Lung (tissue), 12 donors: ENCODE data around the gene ZNF410. TPM values are rescaled to one million over a fixed set of nuclear protein-coding genes. Genes with fewer than 3 reads are reported as not detected.

ENCODE experiments used
- ATAC-seq: fragments of 200-7000 bp; cut with Tn5 transposase; one replicate; pipeline ENCODE4 v1.9.1; 2020; ENCODE audit warnings: moderate number of reproducible peaks; ENCODE audit not compliant: insufficient read depth, low FRiP score
- DNase-seq, 3 donors: peaks; one replicate each; pipeline ENCODE4 v3.0.0-alpha.2; 2013 to 2017
- H3K27ac ChIP-seq, 2 donors: one replicate each; pipeline ENCODE4 v1.5.1; 2013; ENCODE audit warnings: mild to moderate bottlenecking in 2 of 2, moderate library complexity in 2 of 2, control low read depth in 1 of 2, inconsistent platforms in 1 of 2, low read depth in 1 of 2, low read length in 1 of 2
- H3K27me3 ChIP-seq, 3 donors: one replicate each; pipeline ENCODE4 v1.5.1; 2013; ENCODE audit warnings: low read length in 2 of 3; ENCODE audit not compliant: control insufficient read depth in 3 of 3, insufficient read depth in 3 of 3
- H3K36me3 ChIP-seq, 4 donors: one replicate each; pipeline ENCODE4 v1.5.1; 2013; ENCODE audit warnings: low read length in 4 of 4, mild to moderate bottlenecking in 1 of 4, moderate library complexity in 1 of 4; ENCODE audit not compliant: control insufficient read depth in 4 of 4, insufficient read depth in 4 of 4
- H3K4me1 ChIP-seq, 5 donors: one replicate each; pipeline ENCODE4 v1.5.1; 2013; ENCODE audit warnings: low read length in 5 of 5, mild to moderate bottlenecking in 2 of 5, moderate library complexity in 1 of 5; ENCODE audit not compliant: control insufficient read depth in 5 of 5, insufficient read depth in 5 of 5
- H3K4me3 ChIP-seq: one replicate; pipeline ENCODE4 v1.5.1; 2013; ENCODE audit warnings: mild to moderate bottlenecking, control low read depth, moderate library complexity
- H3K9ac ChIP-seq, 2 donors: one replicate each; pipeline ENCODE4 v1.5.1; 2013; ENCODE audit warnings: low read length in 2 of 2, control low read depth in 1 of 2; ENCODE audit not compliant: insufficient read depth in 1 of 2
- H3K9me3 ChIP-seq, 4 donors: one replicate each; pipeline ENCODE4 v1.5.1; 2013; ENCODE audit warnings: low read length in 3 of 4, mild to moderate bottlenecking in 1 of 4, moderate library complexity in 1 of 4; ENCODE audit not compliant: control insufficient read depth in 4 of 4, insufficient read depth in 3 of 4
- WGBS, 2 donors: extraction: QIAGEN DNeasy Blood & Tissue Kit; methylation state at CpG; one replicate each; pipeline ENCODE4 v1.1.7; 2013; 5-methylcytosine and 5-hydroxymethylcytosine counted together
- polyA plus RNA-seq, 2 donors: library from polyadenylated mRNA; stranded (reverse); fragments of 200-250 nt; gene quantifications; one replicate each; pipeline ENCODE4 v1.2.1, GENCODE V29; 2013
- total RNA-seq, 2 donors: library from RNA; depleted of rRNA in 1 of 2; stranded (reverse); fragments of >200 nt in 1 of 2; gene quantifications; one replicate each; pipeline ENCODE4 v1.2.1, GENCODE V29; 2014 to 2021
- TF ChIP-seq, protein P1 (sequence below): IDR thresholded peaks from 2 replicates; pipeline ENCODE4 v1.5.1; 2012; ENCODE audit warnings: mild to moderate bottlenecking; ENCODE audit errors: control extremely low read depth, extremely low read depth
- donor health status: control.
- donor health status: control.
- donor health status: Bipolar disorder and iron deficiency.
- donor health status: healthy.
- donor health status: DM: yes; HTN: yes; CAD: no.

Gene ZNF410
- total and polyA plus RNA-seq, 4 donors = 31.5 to 76.1 (median 35.4) TPM

DNA sequence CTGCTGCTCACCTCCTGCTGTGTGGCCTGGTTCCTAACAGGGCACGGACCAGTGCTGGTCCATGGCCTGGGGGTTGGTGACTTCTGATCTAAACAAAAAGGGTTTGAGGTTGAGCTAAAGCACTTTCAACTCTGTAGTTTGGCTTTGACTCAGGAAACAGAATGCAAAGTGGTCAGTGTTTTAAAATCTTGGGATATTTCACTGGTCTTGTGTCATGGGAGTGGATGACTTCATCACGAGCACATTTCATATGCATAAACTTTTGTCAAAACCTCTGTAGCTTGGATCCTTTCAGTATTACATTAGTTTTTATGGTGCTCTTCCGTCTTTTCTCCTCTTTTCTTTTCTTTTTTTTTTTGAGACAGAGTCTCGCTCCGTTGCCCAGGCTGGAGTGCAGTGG lies 37.7 kb downstream of the ZNF410 start:
- WGBS, 2 donors = 87 to 95% methylated on average over 5 of the region's 5 CpGs
- no peaks in the 10 kb centered on the region for H3K9me3 ChIP-seq
- no peak overlapping the region for H3K9ac ChIP-seq
- no peak overlapping the region for H3K4me3 ChIP-seq
- H3K27ac ChIP-seq = no peak overlapping the region
- no peak for DNase-seq
- peaks cover 0 to 2% (median 0%) of the 10 kb centered on the region in 5 donors for H3K4me1 ChIP-seq
- TF ChIP-seq, protein P1, sequence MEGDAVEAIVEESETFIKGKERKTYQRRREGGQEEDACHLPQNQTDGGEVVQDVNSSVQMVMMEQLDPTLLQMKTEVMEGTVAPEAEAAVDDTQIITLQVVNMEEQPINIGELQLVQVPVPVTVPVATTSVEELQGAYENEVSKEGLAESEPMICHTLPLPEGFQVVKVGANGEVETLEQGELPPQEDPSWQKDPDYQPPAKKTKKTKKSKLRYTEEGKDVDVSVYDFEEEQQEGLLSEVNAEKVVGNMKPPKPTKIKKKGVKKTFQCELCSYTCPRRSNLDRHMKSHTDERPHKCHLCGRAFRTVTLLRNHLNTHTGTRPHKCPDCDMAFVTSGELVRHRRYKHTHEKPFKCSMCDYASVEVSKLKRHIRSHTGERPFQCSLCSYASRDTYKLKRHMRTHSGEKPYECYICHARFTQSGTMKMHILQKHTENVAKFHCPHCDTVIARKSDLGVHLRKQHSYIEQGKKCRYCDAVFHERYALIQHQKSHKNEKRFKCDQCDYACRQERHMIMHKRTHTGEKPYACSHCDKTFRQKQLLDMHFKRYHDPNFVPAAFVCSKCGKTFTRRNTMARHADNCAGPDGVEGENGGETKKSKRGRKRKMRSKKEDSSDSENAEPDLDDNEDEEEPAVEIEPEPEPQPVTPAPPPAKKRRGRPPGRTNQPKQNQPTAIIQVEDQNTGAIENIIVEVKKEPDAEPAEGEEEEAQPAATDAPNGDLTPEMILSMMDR = no peak
- H3K36me3 ChIP-seq = peaks cover 38 to 60% (median 51%) of the 10 kb centered on the region in 4 donors
- no peak for ATAC-seq
- H3K27me3 ChIP-seq = no peaks in the 10 kb centered on the region

DNA sequence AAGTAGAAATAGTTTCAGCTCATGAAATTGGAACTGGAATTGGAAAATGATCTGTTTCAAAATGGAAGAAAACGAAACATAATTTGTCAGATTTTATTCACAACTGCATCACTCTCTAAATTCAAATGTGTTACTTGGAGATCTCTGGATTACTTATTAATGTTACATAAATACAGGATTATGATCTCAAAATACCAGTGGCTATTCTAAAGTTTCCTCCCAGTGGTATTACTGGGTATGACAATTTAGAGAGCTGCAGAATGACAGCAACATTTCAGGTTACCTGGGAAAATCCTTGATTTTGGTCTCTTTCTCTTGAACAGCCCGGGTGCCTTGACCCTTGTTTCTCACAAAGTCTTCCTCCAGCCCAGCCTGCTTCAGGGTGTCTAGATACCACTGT lies 49.0 kb downstream of the ZNF410 start:
- H3K4me1 ChIP-seq = no peaks in the 10 kb centered on the region
- peaks cover 31 to 57% (median 43%) of the 10 kb centered on the region in 4 donors for H3K36me3 ChIP-seq
- 85 to 92% methylated on average over 2 of the region's 2 CpGs for WGBS, 2 donors
- TF ChIP-seq, protein P1 = no peak
- H3K4me3 ChIP-seq = no peak overlapping the region
- no peak overlapping the region for H3K27ac ChIP-seq
- peak in 1 of 3 donors; percentile 8 for DNase-seq
- no peaks in the 10 kb centered on the region for H3K27me3 ChIP-seq
- H3K9ac ChIP-seq = no peak overlapping the region
- ATAC-seq = no peak
- no peaks in the 10 kb centered on the region for H3K9me3 ChIP-seq

DNA sequence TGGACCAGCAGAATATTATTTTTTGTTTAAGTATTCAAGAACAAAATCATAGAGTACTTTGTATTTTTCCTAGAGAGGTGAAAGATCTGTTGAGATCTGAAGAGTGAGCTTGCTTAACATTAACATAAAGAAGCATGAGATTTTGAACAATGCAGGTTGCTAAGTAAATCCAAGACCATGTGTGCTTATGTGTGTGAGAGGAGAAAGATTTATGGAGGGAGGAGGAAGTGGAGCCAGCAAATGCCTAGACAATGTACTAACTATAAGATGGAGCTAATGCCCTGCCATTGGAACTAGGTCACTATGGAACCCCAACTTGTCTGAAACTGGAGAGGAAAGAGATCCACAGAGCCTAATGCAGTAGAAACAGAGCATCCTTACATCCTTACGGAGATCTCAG lies 49.9 kb downstream of the ZNF410 start:
- ATAC-seq (no peak), DNase-seq (no peak)
- 93 to 96% methylated on average over 1 of the region's 1 CpG for WGBS, 2 donors
- Histone ChIP-seq H3K9ac (no peak overlapping the region), H3K4me1 (no peaks in the 10 kb centered on the region), H3K4me3 (no peak overlapping the region), H3K9me3 (no peaks in the 10 kb centered on the region), H3K36me3 (peaks cover 27 to 56% (median 40%) of the 10 kb centered on the region in 4 donors), H3K27me3 (no peaks in the 10 kb centered on the region), H3K27ac (no peak overlapping the region)
- TF ChIP-seq, protein P1 = no peak

DNA sequence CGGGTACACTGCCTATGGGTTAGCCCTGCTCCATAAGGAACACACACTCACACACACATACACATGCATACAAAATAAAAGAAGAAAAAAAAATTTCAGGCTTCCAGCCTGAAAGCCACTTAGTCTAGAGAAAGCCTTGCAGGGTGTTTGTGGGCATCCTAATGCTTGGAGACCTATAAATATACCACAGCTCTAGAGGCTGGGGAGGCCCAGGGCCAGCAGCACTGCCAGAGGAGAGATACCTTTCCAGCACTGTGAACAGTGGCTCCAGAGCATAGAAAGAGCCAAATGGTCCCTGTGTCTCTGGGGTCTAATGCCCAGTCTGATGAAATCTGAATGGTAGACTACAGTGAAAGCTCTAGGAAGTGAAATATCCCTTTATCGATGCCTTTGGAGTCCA lies 50.4 kb downstream of the ZNF410 start:
- no peak for DNase-seq
- peaks cover 22 to 52% (median 37%) of the 10 kb centered on the region in 4 donors for H3K36me3 ChIP-seq
- no peak for ATAC-seq
- TF ChIP-seq, protein P1 = no peak
- H3K9me3 ChIP-seq = no peaks in the 10 kb centered on the region
- no peak overlapping the region for H3K9ac ChIP-seq
- 96 to 100% methylated on average over 2 of the region's 2 CpGs for WGBS, 2 donors
- H3K4me3 ChIP-seq = no peak overlapping the region
- no peaks in the 10 kb centered on the region for H3K4me1 ChIP-seq
- no peak overlapping the region for H3K27ac ChIP-seq
- H3K27me3 ChIP-seq = no peaks in the 10 kb centered on the region
